ENCODE results near the gene EPB41L1. TPM values are rescaled to one million over a fixed set of nuclear protein-coding genes. Genes with fewer than 3 reads are reported as not detected.

The EPB41L1 gene
- total and polyA plus RNA-seq, 11 donors: 7.1 to 29.8 (median 17.3) TPM

GRCh38 chr20:36228770-36229169 is 74.2 kb downstream of the EPB41L1 start:
- no peak overlapping the region for H3K4me3 ChIP-seq
- peaks cover 0 to 51% (median 4%) of the 10 kb centered on the region in 9 donors for H3K36me3 ChIP-seq
- H3K4me1 ChIP-seq: no peaks in the 10 kb centered on the region
- intact Hi-C loops (cut with DNase I): no loop called here
- no peaks in the 10 kb centered on the region for H3K27me3 ChIP-seq
- 74 to 79% (median 76%) methylated on average over 6 of the region's 6 CpGs for WGBS, 4 donors
- TF ChIP-seq CTCF (IDR thresholded peaks at IDR 0.05): no peak
- no peak for TF ChIP-seq POLR2A (IDR thresholded peaks at IDR 0.05)
- ATAC-seq: no peak
- DNase-seq: no peak
- H3K9me3 ChIP-seq: no peaks in the 10 kb centered on the region
- H3K27ac ChIP-seq: no peak overlapping the region

- no peak overlapping the region for H3K4me3 ChIP-seq
- 61 to 70% (median 67%) methylated on average over 3 of the region's 3 CpGs for WGBS, 4 donors
- no peak overlapping the region for H3K27ac ChIP-seq
- DNase-seq: no peak
- peaks cover 0 to 48% (median 0%) of the 10 kb centered on the region in 9 donors for H3K36me3 ChIP-seq
- H3K4me1 ChIP-seq: no peaks in the 10 kb centered on the region
- intact Hi-C loops (cut with DNase I): no loop called here
- no peak for TF ChIP-seq CTCF (IDR thresholded peaks at IDR 0.05)
- TF ChIP-seq POLR2A (IDR thresholded peaks at IDR 0.05): no peak
- no peaks in the 10 kb centered on the region for H3K27me3 ChIP-seq
- no peaks in the 10 kb centered on the region for H3K9me3 ChIP-seq
- ATAC-seq: no peak
Measured at GRCh38 chr20:36230019-36230418, 75.5 kb downstream of the EPB41L1 start.

- no peak overlapping the region for H3K4me3 ChIP-seq
- H3K36me3 ChIP-seq: peaks cover 0 to 35% (median 0%) of the 10 kb centered on the region in 9 donors
- H3K27me3 ChIP-seq: no peaks in the 10 kb centered on the region
- H3K9me3 ChIP-seq: no peaks in the 10 kb centered on the region
- ATAC-seq: no peak
- DNase-seq: no peak
- H3K27ac ChIP-seq: no peak overlapping the region
- no peak for TF ChIP-seq POLR2A (IDR thresholded peaks at IDR 0.05)
- TF ChIP-seq CTCF (IDR thresholded peaks at IDR 0.05): no peak
- peaks cover 0 to 9% (median 5%) of the 10 kb centered on the region in 12 donors for H3K4me1 ChIP-seq
- intact Hi-C loops (cut with DNase I): no loop called here
- WGBS, 4 donors: 91 to 94% (median 92%) methylated on average over 7 of the region's 7 CpGs
Measured at GRCh38 chr20:36231331-36231730, 76.8 kb downstream of the EPB41L1 start.

- intact Hi-C loops (cut with DNase I): no loop called here
Measured at GRCh38 chr20:36234771-36235320, 80.3 kb downstream of the EPB41L1 start.

More at GRCh38 chr20:36234771-36235320, 80.3 kb downstream of the EPB41L1 start:
- WGBS, 4 donors: 31 to 48% (median 40%) methylated on average over 4 of the region's 4 CpGs
- Histone ChIP-seq H3K4me3 (no peak overlapping the region), H3K9me3 (no peaks in the 10 kb centered on the region), H3K27ac (no peak overlapping the region), H3K36me3 (peaks cover 0 to 8% (median 3%) of the 10 kb centered on the region in 9 donors), H3K4me1 (peaks cover 0 to 26% (median 19%) of the 10 kb centered on the region in 12 donors), H3K27me3 (no peaks in the 10 kb centered on the region)
- no peak for TF ChIP-seq CTCF (IDR thresholded peaks at IDR 0.05)
- no peak for TF ChIP-seq POLR2A (IDR thresholded peaks at IDR 0.05)
- DNase-seq (no peak), ATAC-seq (no peak)

All from heart left ventricle (tissue), 16 donors.